ENCODE measurements around the gene MACROD2.

The MACROD2 gene

DNA sequence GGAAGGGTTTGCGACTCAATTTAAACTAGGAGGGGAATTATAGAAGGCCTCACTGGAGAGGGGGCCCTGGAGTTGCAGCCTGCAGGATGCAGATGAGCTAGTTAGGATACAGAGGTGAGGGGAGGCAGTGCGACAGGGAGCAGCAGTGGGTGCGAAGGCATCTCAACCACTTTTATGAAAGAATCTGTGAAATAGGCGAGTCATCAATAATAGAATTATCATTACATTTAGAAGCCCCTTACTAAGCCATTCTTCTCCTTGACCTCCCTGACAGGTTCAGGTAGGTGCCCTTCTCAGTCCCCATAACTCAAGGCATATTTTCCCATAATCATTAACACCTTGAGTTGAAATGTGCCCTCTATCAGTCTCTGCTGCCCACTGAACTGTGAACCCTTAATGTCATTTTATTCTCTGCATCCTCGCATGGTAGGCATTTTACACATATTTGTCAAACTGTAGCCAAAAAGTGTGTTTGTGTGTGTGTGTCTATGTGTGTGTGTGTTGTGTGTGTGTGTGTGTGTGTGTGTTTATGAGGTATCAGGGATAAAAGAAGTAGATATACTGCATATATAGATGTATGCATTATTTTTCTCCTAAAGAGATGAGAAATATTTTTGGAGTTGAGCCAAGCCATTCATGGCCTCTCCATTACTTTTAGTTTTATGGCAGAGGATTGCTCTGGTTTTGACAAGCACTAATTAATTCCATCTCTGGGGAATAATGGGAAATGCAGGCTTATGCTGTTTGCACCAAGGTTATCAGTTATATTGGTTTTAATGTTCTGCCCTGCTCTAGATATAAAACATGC lies 1679.1 kb downstream of the MACROD2 start:
- DNase-seq, result no peak

DNA sequence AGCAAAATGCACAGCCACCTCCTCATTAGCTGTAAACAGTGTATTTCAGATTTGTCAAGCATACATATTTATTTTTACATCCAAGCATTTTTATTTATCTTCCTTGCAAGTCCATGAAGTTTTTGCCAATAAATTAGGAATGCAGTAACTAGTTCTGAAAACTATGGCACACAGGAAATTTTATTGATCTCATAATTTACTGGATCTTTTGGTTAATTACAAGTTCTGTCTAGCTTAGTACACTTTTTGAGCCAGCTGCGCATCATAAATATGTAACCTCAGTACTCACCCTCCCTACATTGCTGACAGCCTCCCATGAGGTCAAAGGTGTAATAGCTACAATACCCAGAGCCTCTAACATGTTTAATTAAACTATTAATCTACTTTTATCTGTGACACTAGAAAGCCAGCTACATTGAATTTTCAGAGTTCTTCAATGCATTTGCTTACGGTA lies 1679.8 kb downstream of the MACROD2 start:
- DNase-seq, result no peak

DNA sequence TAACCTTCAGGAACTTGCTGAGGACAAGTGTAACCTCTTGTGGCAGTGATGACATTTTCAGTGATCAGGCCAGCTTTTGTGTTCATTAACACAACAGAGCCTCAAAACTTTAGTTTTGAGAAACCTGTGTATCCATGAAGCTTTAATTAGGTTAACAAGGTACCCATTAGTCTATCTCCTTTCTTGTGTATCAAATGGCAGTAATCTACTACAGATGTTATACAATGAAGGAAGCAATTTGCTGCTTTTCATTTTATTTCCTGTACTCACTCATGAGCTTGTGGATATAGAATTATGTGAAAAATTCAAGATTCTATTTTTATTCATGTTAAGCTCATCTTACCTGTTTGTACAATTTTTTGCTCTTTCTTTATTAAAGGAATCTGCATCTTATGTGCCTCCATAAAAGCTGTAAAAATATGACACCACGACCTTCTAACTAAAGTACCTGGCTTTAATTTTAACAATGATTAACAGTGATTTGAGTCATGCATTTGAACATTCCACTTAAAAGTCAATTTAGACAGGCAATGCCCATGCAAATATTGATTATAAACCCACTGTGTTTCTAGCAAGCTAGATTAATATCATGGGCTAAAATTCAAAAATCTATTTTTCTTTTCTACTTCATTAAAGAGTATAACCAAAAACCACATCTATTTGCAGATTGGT lies 1680.6 kb downstream of the MACROD2 start:
- no peak for DNase-seq

GRCh38 chr20:15676815-15677214 lies 1681.5 kb downstream of the MACROD2 start:
- no peak for DNase-seq

DNA sequence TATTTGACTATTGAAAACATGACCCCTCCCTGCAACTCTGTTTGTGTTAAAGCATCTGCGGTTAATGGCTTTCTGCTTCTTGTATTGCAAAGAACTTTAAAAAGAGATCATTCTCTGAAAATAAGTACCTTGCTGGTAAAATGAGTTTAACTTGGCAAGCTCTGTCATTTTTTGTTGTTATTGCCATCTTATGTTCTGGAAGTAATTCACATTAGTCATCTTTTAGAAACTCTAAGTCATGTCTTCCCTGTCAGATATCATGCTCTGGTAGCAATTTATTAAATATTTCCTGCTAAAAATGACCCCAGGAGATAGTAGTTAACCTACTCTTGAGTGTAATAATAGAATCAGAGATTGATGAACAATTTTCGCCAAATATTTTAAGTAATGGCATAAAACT lies 1687.4 kb downstream of the MACROD2 start:
- no peak for DNase-seq

- no peak for DNase-seq
These were observed 1697.3 kb downstream of the MACROD2 start for GRCh38 chr20:15692570-15692969.

DNA sequence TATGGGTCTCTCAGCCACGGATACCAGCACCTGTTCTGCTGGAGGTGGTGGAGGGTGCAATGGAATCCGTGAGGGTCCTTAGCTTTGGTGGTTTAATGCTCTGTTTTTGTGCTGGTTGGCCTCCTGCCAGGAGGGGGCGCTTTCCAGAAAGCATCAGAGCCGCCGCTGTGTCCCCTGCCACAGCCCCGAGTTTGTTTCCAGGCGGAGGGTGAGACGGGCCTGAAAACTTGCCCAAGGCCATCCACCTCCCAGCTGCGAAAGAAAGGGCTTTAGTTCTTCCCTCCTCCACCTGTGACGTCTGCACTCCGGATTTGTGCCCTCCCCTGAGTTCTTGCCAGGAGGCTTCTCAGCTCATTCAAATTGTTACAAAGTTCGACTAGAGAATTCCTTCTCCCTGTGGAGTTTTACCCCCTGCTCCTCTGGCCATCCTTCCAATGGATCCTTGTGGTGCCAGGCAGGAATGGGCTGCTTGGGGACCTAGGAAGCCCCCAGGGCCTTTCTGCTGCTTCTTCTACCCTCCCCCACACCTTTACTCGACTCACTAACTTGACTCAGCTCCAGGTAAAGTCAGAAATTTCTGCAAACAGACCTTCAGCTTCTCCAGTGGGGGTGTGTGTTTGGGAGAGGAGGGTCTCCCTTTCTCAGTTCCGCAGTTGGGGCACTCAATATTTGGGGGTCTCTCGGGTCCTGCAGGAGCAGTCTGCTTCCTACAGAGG lies 1704.3 kb downstream of the MACROD2 start:
- no peak for DNase-seq

DNA sequence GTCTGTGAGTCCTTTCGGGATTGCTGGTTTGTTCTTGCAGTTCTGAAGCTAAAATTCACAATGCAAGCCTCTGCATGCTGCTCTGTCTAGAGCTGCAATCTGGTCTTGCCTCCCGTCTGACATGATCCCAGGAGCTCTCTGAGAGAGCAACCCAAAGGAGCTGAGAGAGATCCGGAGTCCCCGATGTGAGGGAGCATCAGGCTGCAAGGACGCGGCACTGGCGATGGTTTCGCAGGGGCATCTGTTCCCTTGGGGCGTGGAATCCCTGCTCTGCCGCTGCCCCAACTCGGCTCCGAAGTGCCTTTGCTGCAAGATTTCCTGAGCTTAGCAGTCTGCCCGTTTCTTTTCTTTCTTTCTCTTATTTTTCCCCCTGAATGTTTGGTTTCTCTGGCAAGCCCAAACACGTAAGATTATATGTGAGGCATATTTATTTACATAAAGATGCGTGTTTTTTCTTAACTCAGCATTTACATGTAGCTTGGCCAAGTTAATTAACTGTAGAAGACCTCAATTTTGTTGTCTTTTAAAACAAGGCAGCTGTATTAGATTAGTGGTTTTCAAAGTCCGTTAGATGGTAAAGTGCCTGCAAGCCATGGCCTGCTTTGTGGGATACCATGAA lies 1704.9 kb downstream of the MACROD2 start:
- no peak for DNase-seq

GRCh38 chr20:15702161-15702560 lies 1706.8 kb downstream of the MACROD2 start:
- no peak for DNase-seq

- no peak for DNase-seq
These were observed 1708.0 kb downstream of the MACROD2 start for GRCh38 chr20:15703171-15703911.

DNA sequence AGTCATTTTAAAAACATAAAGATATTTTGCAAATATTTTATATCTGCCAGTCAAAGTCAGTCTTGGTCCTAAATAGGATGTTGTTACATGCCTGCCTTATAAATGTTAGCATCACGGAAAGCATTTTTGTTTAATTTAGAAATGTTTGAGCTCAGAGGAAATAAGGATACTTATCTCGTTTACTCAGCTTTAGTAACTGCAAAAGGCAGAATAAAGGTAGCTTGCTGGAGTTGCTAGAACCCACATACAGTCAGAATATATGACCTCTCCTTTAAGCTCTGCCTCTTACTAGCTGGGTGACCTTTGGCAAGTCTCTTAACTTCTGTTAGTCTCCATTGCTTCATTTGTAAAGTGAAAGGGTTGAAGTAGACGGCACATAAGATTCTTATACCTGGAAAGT lies 1710.7 kb downstream of the MACROD2 start:
- no peak for DNase-seq

DNA sequence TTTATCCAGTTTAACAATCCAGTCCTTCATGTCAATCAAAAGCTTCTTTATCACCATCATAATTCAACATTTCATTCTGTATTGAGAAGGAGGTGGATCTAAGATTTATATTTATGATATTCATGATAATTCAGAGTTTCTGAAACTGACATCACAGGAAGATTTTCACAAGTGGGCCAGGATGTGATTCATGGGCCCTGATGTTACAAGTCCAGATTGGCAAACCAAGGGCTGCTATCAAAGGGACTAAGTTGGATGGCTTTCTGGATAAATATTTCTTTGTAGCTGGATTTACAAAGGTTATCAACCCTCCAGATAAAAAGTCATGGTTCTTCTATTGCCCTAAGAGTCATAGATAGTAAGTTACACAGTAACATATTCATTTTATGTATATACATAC lies 1711.4 kb downstream of the MACROD2 start:
- DNase-seq, result no peak

DNA sequence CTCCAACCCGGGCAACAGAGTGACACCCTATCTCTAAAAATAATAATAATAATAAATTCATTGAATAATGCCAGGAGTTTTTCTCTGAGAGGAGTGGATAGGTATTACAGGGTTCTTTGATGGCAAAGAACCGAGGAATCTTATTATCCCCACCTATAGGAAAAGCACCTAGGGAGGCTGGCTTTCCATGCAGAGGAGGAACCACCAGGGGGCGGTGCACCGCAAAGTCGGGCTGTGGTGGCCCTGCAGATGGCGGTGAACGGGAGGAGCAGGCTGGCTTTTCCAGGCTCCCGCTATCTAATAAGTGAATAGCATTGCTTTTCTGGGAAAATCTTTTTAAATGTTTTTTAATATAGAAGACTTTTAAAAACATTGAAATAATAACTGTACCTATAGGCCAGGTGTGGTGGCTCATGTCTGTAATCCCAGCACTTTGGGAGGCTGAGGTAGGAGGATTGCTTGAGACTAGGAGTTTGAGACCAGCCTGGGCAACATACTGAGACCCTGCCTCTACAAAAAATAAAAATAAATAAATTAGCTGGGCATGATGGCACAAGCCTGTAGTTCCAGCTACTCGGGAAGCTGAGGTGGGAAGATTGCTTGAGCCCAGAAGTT lies 1713.8 kb downstream of the MACROD2 start:
- peak; percentile 37 for DNase-seq

- DNase-seq, result no peak
These were observed 1715.3 kb downstream of the MACROD2 start for GRCh38 chr20:15710636-15711035.

DNA sequence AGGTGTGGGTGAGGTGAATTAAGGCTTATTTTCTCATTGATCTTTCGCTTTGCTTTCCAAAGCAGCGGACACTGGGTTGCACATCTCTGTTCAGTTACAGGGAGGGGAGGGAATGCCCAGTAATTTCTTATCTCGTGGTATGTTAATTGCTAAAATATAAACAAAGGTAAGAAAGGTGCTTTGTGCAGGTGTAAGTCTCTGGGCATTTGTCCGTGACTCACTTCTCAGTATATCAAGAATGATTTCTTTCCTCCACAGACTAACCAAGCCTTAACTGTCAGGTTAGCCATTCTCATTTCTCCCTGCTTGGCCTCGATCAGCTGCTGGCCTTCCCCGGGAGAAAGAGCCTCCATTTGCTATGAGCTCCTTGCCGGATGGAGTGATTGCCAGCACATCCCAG lies 1715.9 kb downstream of the MACROD2 start:
- DNase-seq, result no peak

DNA sequence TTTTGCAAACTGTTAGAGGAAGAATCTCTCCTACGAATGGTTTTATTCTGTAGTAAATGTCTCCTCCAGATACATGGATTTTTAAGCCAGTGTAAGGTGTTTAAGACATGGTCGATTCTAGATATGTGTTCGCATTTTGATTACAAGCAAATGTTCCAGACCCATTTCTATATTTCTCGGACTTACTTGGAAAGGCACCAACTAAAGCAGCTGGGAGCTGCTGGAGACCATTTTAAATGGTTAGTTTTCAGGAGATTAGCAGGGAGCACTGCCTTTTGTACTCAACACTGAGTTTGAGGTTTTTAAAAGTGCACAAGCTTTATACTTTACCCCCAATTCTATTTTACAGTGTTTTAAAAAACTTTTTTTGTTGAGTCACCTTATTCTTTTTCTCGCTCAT lies 1720.9 kb downstream of the MACROD2 start:
- no peak for DNase-seq

DNA sequence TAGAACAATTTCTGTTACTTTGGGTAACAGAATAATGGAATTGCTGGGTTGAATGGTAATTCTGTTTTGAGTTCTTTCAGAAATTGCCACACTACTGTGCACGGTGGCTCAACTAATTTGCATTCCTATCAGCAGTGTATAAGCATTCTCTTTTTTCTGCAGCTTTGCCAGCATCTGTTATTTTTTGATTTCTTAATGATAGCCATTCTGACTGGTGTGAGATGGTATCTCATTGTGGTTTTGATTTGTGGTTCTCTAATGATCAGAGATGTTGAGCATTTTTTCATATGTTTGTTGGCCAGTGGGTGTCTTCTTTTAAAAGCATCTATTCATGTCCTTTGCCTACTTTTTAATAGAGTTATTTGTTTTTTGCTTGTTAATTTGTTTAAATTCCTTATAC lies 1731.1 kb downstream of the MACROD2 start:
- DNase-seq, result no peak

GRCh38 chr20:15734052-15734451 lies 1738.7 kb downstream of the MACROD2 start:
- DNase-seq, result no peak

DNA sequence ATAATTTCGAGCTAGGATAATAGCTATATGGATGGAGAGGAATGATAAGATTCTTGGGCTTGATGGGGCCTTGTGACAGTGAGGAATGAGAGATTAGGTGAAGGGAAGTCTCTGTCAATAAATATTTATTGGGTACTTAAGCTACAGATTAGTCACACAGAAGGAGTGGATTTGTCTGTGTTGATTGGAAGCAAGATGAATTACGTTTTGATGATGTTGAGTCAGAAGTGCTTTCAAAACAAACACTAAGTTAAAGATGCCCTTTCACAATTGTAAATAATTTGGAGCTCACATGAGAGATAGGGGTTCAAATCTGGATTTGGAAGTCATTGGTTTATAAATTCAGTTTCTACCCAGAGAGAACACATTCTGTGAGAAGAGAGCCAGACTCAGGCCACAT lies 1743.7 kb downstream of the MACROD2 start:
- DNase-seq, result no peak

GRCh38 chr20:15740046-15740775 lies 1744.9 kb downstream of the MACROD2 start:
- DNase-seq, result no peak

GRCh38 chr20:15742087-15742486 lies 1746.8 kb downstream of the MACROD2 start:
- DNase-seq, result no peak
